Left ventricle myocardium inferior (tissue), 1 donor: ENCODE measurements around the gene ZNF536. TPM values are rescaled to one million over a fixed set of nuclear protein-coding genes. Genes with fewer than 3 reads are reported as not detected.

Experiments used
- DNase-seq: peaks from one replicate; pipeline ENCODE4 v3.0.0-alpha.2; 2020
- H3K27ac ChIP-seq: fragments of 200-600 bp; replicated peaks from 2 replicates; pipeline ENCODE4 v1.8.0; 2021
- H3K27me3 ChIP-seq: fragments of 200-600 bp; 2 replicates; pipeline ENCODE4 v1.8.0; 2021; ENCODE audit warnings: low read depth
- H3K36me3 ChIP-seq: fragments of 200-600 bp; 2 replicates; pipeline ENCODE4 v1.8.0; 2021
- H3K4me1 ChIP-seq: fragments of 200-600 bp; 2 replicates; pipeline ENCODE4 v1.8.0; 2021
- H3K4me3 ChIP-seq: fragments of 200-600 bp; 2 replicates; pipeline ENCODE4 v1.8.0; 2021; ENCODE audit warnings: mild to moderate bottlenecking, moderate library complexity
- H3K9me3 ChIP-seq: fragments of 200-600 bp; replicated peaks from 2 replicates; pipeline ENCODE4 v1.8.0; 2021
- intact Hi-C: fragments of 100-400 bp; cut with micrococcal nuclease; formaldehyde crosslinking; loops from one replicate; pipeline ENCODE4 v1.11.0; 2022
- total RNA-seq: library from RNA; stranded (reverse); fragmentation: NEBNext Ultra II Directional; extraction: Animal tissue kit (Norgen Biotek cat#: 25700); gene quantifications from one replicate; pipeline ENCODE4 v1.2.1, GENCODE V29; 2021
- TF ChIP-seq, protein P1 (sequence below): fragments of 200-600 bp; IDR thresholded peaks from 2 replicates; pipeline ENCODE4 v1.8.0; 2021; ENCODE audit warnings: antibody characterized with exemption, mild to moderate bottlenecking, borderline replicate concordance
- donor health status: DM: no; HTN: yes; CAD: no; lungs with severe emphysema.

Gene ZNF536
- total RNA-seq, 1 donor from 2014 or later = 4.0 TPM

- Histone ChIP-seq H3K4me3 (no peak overlapping the region), H3K9me3 (no peaks in the 10 kb centered on the region), H3K4me1 (no peaks in the 10 kb centered on the region), H3K27me3 (peaks cover 27% of the 10 kb centered on the region), H3K27ac (no peak overlapping the region), H3K36me3 (no peaks in the 10 kb centered on the region)
- no peak for DNase-seq
- TF ChIP-seq, protein P1, sequence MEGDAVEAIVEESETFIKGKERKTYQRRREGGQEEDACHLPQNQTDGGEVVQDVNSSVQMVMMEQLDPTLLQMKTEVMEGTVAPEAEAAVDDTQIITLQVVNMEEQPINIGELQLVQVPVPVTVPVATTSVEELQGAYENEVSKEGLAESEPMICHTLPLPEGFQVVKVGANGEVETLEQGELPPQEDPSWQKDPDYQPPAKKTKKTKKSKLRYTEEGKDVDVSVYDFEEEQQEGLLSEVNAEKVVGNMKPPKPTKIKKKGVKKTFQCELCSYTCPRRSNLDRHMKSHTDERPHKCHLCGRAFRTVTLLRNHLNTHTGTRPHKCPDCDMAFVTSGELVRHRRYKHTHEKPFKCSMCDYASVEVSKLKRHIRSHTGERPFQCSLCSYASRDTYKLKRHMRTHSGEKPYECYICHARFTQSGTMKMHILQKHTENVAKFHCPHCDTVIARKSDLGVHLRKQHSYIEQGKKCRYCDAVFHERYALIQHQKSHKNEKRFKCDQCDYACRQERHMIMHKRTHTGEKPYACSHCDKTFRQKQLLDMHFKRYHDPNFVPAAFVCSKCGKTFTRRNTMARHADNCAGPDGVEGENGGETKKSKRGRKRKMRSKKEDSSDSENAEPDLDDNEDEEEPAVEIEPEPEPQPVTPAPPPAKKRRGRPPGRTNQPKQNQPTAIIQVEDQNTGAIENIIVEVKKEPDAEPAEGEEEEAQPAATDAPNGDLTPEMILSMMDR = no peak
- intact Hi-C loops = no loop called here
Observed at GRCh38 chr19:30539315-30539714, 167.1 kb downstream of the ZNF536 start.

- intact Hi-C loops = no loop called here
- no peaks in the 10 kb centered on the region for H3K4me1 ChIP-seq
- TF ChIP-seq, protein P1 = no peak
- no peaks in the 10 kb centered on the region for H3K36me3 ChIP-seq
- no peak overlapping the region for H3K27ac ChIP-seq
- H3K4me3 ChIP-seq = no peak overlapping the region
- H3K9me3 ChIP-seq = no peaks in the 10 kb centered on the region
- DNase-seq = no peak
- peaks cover 27% of the 10 kb centered on the region for H3K27me3 ChIP-seq
Observed at GRCh38 chr19:30539981-30540380, 167.8 kb downstream of the ZNF536 start.

GRCh38 chr19:30540761-30541160 is 168.6 kb downstream of the ZNF536 start:
- TF ChIP-seq, protein P1 = no peak
- intact Hi-C loops = no loop called here
- H3K36me3 ChIP-seq = no peaks in the 10 kb centered on the region
- H3K27me3 ChIP-seq = peaks cover 27% of the 10 kb centered on the region
- no peak for DNase-seq
- H3K27ac ChIP-seq = no peak overlapping the region
- H3K9me3 ChIP-seq = no peaks in the 10 kb centered on the region
- no peak overlapping the region for H3K4me3 ChIP-seq
- no peaks in the 10 kb centered on the region for H3K4me1 ChIP-seq

DNA sequence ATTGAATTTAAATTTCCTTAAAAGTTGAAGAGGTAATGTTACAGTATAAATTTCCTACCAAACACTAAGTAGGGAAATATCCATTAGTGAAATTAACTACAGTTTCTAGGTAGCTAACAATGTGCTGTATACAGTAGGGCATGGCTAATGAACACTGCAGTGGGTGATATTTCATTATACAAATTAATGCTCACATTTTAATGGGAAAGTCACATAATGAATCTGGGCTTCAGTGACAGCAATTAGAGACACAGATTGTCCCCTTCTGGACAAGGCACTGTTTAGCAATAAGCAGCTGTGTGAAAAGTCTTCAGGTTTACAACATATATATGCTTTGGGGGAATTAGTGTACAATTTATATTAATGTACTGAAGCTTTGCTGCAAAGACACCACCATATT is 169.4 kb downstream of the ZNF536 start:
- Histone ChIP-seq H3K4me3 (no peak overlapping the region), H3K36me3 (no peaks in the 10 kb centered on the region), H3K27me3 (peaks cover 21% of the 10 kb centered on the region), H3K4me1 (peaks cover 4% of the 10 kb centered on the region), H3K9me3 (no peaks in the 10 kb centered on the region), H3K27ac (no peak overlapping the region)
- intact Hi-C loops = no loop called here
- TF ChIP-seq, protein P1 = no peak
- no peak for DNase-seq

DNA sequence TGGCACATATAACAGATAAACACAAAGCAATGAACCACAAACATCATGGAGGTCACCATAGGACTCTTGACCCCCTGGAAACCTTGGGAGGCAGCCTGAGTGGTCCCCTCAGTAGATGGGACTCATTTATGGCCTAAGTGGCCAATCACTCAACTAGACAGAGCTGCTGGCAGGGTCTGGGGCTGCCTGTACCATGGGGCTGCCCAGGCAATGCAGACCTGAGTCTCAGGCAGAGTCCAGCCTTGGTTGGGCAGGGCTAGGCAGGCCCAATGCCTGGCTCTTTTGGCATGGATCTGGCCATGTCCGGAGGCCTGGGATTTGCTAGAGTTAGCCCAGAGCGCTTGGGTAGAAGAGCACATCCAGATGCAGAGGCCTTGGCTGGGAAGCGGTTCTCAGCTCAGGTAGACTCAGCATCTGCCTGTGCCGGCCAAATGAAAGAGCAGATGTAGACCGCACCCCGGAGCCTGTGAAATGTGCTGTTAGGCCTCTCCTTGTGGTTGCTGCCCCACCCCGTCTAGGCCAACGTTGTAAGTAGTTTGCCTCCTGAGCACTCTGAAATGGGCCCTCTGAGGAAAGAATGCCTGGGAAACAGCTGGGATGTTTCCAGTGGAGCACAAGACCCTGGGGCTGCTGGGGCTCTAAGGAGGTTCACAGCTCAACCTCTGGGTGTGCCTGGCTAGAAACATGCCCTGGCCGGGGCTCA is 171.2 kb downstream of the ZNF536 start:
- no peaks in the 10 kb centered on the region for H3K9me3 ChIP-seq
- H3K27ac ChIP-seq = no peak overlapping the region
- intact Hi-C loops = no loop called here
- H3K4me1 ChIP-seq = peaks cover 9% of the 10 kb centered on the region
- H3K4me3 ChIP-seq = no peak overlapping the region
- no peaks in the 10 kb centered on the region for H3K36me3 ChIP-seq
- H3K27me3 ChIP-seq = peaks cover 17% of the 10 kb centered on the region
- TF ChIP-seq, protein P1 = no peak
- DNase-seq = no peak
